SJSA1 (cell line): ENCODE measurements around the gene GAK. TPM values are rescaled to one million over a fixed set of nuclear protein-coding genes. Genes with fewer than 3 reads are reported as not detected.
A peak's percentile ranks its signal among the peaks of the same experiment; 100 is the strongest.
"Not testable (repeated sequence)": the region's sequence is repeated elsewhere in the genome, so short reads cannot be mapped to it uniquely, and the experiment has no call there.

Experiments
- DNase-seq, 2 experiments: peaks; one replicate each; pipeline ENCODE4 v3.0.0-alpha.2; 2015 to 2020; ENCODE audit warnings: low spot score in 2 of 2, low read depth in 1 of 2
- H3K27ac ChIP-seq: fragments of 250-450 bp; sonication (Bioruptor Pico); 2 replicates; pipeline ENCODE4 v1.5.1; 2020; ENCODE audit warnings: mild to moderate bottlenecking, moderate library complexity
- H3K27me3 ChIP-seq: fragments of 250-450 bp; sonication (Bioruptor Pico); replicated peaks from 2 replicates; pipeline ENCODE4 v1.5.1; 2020; ENCODE audit warnings: mild to moderate bottlenecking, moderate library complexity
- H3K36me3 ChIP-seq: fragments of 250-450 bp; sonication (Bioruptor Pico); 2 replicates; pipeline ENCODE4 v1.5.1; 2020; ENCODE audit warnings: mild to moderate bottlenecking
- H3K4me1 ChIP-seq: fragments of 250-450 bp; sonication (Bioruptor Pico); replicated peaks from 2 replicates; pipeline ENCODE4 v1.6.1; 2021; ENCODE audit warnings: mild to moderate bottlenecking
- H3K4me3 ChIP-seq: fragments of 250-450 bp; sonication (Bioruptor Pico); 2 replicates; pipeline ENCODE4 v1.5.1; 2020; ENCODE audit warnings: mild to moderate bottlenecking
- H3K9me3 ChIP-seq: fragments of 250-450 bp; sonication (Bioruptor Pico); replicated peaks from 2 replicates; pipeline ENCODE4 v1.5.1; 2020; ENCODE audit warnings: mild to moderate bottlenecking
- total RNA-seq: library from RNA; depleted of rRNA; stranded (reverse); fragments of >200 nt; shearing (Covaris generic); gene quantifications from 2 replicates; pipeline ENCODE4 v1.2.3, GENCODE V29; 2014; rRNA removed

The GAK gene
- total RNA-seq = 36.9 and 44.4 TPM in 2 replicates

DNA sequence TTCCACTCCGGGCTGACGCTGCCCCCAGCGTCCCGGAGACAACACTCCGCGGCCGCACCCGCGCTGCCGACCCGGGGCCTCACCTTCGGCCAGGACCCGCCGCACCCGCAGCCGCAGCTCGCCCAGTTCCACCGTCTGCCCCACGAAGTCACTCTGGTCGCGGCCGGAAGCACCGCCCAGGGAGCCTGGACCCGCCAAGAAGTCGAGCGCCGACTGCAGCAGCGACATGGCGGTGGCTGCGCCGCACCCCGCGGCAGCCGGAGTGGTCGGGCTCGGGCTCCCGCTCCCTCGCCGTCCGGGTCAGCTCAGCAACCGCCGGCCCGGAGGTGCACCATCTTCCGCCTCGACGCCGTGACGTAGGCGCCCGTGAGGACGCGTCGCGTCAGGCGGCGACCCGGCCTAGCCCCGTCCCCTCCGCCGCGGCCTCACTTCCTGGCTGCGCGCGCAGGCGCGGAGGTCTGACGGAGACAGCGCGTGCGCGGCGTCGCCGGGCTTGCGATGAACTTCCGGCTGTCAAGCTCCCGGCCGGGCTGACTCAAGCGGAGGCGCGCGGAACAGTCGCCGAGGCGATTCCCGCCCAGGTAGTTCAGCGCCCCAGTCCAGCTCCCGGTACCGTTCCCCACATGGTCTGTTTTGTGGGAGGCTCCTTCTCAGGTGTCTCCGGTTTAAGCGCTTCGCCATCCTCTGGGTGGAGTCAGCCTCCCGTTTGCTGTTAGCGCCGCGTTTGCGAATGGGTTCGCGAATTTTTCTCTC, at the start of gene GAK, which contains the start of gene TMEM175:
Gene GAK, minus strand, starts transcription at position 357 of the 753 bp plus-strand sequence. Its CDS starts 129 bp downstream, at position 228.
Gene TMEM175, plus strand, starts transcription at position 501 of the 753 bp plus-strand sequence. CDS start 15,280 bp downstream, outside the sequence.
- H3K27ac ChIP-seq = peak within 1 kb of the TSS; percentile 60
- H3K36me3 ChIP-seq = peaks cover 8% of the 10 kb centered on the region; the same call in 1 of the 2 replicates
- no peaks in the 10 kb centered on the region for H3K9me3 ChIP-seq
- H3K4me1 ChIP-seq = peaks cover 5% of the 10 kb centered on the region; the same call in 1 of the 2 replicates
- H3K27me3 ChIP-seq = no peaks in the 10 kb centered on the region
- peak; percentile 83 to 88 for DNase-seq
- peak within 1 kb of the TSS; percentile 82 for H3K4me3 ChIP-seq

DNA sequence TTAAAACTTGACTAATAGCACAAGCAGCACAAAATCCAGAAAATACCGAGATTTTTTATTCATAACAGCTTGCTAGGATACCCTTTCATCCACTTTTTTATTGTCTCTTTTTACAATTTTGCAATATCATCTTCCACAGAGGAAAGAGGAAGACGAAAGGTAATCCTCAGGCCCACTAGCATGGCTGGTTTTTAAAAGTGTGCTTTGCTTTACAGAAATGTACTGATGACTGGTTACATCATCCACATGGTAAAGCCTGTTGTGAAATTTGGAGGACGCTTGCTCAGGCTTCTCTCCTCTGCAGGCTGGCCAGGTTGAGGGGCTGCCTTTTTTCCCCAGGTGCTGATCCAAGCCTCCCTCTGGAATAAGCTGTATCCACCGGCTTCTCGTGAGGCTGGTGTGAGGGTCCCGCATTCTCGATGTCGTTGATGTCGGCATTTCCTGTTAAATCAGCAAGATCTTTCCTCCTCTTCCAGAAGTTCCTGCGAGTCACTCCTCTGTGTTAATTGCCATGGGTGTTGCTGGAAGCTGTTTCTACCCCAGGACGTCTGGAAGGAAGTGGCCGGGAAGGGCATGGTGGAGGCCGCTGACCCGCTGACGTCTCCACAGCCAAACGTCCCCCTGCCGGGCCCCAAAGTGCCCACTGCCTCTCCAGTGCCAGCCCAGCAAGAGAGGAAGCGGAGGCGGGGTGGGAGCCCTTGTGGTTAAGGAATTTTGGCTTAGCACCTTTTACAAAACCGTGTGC, 47.0 kb upstream of the GAK start:
- Histone ChIP-seq H3K27me3 (no peaks in the 10 kb centered on the region), H3K4me3 (no peak overlapping the region), H3K9me3 (no peaks in the 10 kb centered on the region), H3K36me3 (no peaks in the 10 kb centered on the region), H3K27ac (no peak overlapping the region), H3K4me1 (no peaks in the 10 kb centered on the region)
- no peak for DNase-seq

DNA sequence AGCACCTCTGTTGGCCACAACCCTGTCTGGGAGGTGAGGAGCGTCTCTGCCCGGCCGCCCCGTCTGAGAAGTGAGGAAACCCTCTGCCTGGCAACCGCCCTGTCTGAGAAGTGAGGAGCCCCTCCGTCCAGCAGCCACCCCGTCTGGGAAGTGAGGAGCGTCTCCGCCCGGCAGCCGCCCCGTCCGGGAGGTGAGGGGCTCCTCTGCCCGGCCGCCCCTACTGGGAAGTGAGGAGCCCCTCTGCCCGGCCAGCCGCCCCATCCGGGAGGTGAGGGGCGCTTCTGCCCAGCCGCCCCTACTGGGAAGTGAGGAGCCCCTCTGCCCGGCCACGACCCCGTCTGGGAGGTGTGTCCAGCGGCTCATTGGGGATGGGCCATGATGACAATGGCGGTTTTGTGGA, 43.9 kb upstream of the GAK start:
- H3K36me3 ChIP-seq, H3K9me3 ChIP-seq, H3K27me3 ChIP-seq, H3K27ac ChIP-seq, H3K4me3 ChIP-seq, DNase-seq: not testable (repeated sequence)
- peaks cover 11% of the 10 kb centered on the region for H3K4me1 ChIP-seq

DNA sequence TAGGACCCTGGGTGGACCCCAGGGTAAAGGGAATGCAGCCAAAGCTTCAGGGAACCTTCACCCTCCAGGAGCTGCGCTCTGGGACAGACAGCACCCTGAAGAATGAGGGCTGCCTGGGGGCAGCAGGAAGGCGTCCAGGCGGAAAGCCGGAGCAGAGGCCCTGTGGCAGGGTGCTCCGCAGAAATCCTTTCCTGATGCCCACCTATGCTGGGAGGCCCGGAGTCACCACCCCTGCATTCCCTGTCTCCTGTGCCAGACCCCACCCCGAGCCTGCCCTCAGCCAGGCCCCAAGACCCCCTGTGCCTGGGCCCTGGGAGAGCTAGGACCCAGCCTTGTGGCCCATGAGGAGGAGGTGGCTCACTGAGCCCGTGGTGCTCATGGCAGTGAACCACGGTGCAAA, 42.6 kb upstream of the GAK start:
- H3K27me3 ChIP-seq = no peaks in the 10 kb centered on the region
- no peak overlapping the region for H3K4me3 ChIP-seq
- no peak overlapping the region for H3K27ac ChIP-seq
- no peaks in the 10 kb centered on the region for H3K36me3 ChIP-seq
- no peak for DNase-seq
- peaks cover 11% of the 10 kb centered on the region for H3K4me1 ChIP-seq
- H3K9me3 ChIP-seq = no peaks in the 10 kb centered on the region

DNA sequence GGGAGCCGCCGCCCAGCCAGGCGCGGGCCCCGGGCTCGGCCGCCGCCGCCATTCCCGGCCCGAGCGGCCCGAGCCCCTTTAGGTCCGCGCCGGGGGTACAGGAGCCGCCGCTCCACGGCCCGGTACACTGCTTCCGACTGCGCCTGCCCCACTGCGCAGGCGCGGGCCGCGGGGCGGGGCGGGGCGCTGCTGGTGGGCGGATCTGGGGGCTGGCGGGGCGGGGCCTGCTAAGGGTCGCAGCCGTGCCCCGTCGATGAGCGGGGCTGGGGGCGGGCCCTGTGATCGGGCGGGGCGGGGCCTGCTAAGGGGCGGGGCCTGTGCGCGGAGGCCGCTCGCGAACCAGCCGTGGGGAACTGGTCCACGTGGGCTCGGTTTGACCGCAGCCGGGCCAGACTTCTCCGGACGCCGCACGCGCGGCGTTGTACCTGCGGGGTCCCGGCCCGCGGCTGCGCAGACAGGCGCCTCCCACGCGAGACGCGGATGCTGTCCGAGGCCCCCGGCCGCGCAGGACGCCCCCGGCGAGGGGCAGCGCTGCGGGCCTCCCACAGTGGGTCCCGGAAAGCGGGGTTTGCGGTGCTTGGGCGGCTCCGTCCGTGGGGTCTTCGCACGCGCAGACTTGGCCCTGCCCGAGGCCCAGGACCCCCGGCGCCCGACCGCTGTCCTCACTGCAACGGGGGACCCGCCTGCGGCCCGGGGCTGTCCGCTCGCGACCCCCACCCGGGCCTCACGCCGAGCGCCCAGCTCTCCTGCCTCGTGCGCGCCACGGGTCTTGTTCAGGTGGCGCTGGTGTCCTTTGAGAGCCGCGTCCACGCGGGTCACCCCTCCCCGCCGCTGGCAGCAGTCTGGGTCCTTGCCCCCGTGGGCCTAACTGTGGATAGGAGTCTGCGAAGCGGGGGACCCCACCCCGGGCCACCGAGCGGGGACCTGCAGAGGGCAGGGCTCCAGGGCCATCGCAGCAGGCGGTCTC, 41.6 kb upstream of the GAK start, which contains the start of gene DGKQ:
Gene DGKQ, minus strand, starts transcription at position 139 of the 967 bp plus-strand sequence. Its CDS starts 87 bp downstream, at position 52.
- Histone ChIP-seq H3K4me1 (peaks cover 11% of the 10 kb centered on the region), H3K9me3 (no peaks in the 10 kb centered on the region), H3K27ac (no peak within 1 kb of the TSS), H3K4me3 (peak within 1 kb of the TSS; percentile 60), H3K36me3 (no peaks in the 10 kb centered on the region), H3K27me3 (no peaks in the 10 kb centered on the region)
- peak in 1 of 2 experiments; percentile 65 for DNase-seq

DNA sequence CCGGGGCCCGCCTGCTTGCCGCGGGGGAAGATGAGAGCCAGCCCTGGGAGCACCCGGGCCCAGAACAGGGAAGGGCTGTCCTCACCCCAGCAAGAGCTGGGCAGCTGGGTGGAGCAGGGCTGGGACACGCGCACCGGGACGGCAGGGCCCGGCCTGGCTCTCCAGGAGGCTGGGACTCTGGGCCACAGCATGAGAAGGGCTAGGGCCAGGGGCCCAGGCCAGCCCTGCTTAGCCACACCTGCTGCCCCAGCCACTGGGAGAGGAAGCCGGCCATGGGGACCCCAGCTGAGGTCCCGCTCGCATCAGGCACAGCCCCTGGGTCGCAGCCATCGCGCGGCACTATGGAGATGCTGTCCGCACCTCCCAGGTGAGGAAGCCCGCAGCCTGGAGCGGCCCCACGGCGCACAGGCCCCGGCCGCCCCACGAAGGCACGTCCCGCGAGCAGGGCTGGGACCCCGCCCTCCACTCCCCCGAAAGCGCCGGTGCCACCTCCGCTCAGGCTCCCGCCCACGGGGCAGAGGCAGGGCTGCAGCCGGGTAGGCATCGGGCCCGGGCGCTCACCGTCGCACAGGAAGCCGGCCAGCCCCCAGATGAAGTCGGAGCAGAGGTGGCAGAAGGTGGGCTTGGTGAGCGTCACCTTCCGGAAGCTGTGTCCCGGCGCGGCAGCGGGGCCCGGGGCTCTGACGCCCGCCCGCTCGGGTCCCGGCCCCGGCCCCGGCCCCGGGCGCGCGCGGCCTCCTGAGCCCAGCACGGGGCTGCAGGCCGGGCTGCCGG, 40.7 kb upstream of the GAK start:
- DNase-seq = peak in 1 of 2 experiments; percentile 14
- Histone ChIP-seq H3K9me3 (no peaks in the 10 kb centered on the region), H3K36me3 (no peaks in the 10 kb centered on the region)

DNA sequence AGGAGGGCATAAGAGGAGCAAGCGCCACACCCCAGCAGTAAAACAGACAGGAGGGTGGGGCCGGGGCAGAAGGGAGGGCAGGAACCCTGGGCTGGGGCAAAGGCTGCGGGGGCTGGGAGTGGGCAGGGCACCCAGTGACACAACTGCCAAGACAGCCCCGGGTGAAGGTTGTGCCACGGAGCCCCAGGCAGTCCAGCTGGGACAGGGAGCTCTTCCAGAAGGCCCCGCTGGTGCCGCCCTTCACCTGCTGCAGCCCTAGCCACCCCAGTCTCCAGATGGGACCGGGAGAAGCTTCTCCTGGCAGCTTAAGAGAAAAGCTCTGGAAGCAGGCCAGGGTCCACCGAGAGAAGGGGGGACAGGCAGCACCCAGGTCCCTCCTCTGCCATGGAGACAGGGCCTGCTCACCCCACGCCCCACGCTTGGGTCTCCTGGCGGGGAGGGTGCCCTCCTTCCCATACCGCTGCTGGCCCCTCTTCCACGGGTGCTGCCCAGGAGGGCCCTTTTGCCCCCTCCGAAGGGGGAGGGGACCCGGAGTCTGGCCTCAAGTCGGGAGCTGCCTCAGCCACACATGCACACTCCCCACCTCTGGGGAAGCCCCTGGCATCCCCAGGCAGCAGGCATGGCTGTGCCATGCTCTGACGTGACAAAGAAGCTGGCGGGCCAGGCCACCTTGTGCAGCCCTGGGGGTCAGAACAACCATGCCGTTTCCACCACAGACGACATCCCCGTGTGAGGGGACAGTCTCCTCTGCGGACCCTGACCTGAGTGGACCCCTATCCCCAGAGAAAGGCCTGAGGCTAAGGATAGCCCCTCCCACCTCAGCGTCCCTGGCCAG, 39.8 kb upstream of the GAK start:
- peak overlapping the region; percentile 60; the same call in 1 of the 2 replicates for H3K4me3 ChIP-seq
- no peaks in the 10 kb centered on the region for H3K9me3 ChIP-seq
- H3K4me1 ChIP-seq = peaks cover 11% of the 10 kb centered on the region
- no peaks in the 10 kb centered on the region for H3K27me3 ChIP-seq
- no peak overlapping the region for H3K27ac ChIP-seq
- no peak for DNase-seq
- no peaks in the 10 kb centered on the region for H3K36me3 ChIP-seq

More for the DNA sequence above, 40.7 kb upstream of the GAK start:
- Histone ChIP-seq H3K4me1 (peaks cover 11% of the 10 kb centered on the region), H3K4me3 (peak overlapping the region; percentile 60), H3K27ac (no peak overlapping the region), H3K27me3 (no peaks in the 10 kb centered on the region)

DNA sequence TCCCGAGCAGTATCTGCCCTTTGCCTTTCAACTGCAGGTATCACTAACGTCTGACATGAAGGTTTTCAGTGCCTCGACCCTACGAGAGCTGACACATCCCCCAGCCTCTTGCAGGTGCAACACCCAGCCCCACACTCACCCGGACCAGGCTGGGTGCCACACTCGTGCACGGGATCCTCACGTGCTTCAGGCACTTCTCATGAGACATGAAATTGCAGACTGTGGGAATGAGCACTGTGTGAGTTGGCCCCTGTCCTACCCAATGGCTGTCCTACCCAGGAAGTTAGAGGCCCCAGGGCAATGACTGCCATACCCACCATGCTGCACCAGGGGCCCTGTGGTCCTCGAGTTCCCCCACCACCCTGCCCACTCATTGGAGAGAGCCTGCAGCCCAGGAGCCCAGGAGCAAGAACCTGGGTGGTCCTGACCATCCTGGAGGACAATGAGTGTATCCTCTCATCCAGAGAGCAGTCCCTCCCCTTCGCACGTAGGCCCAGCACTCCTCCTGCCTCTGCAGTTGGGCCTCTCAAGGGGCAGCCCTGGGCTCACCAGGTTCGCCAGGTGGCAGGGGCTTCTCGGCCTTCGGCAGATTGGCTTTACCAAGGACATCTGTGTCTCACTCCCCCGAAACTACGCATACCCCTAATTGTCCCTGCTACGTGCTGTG, 38.9 kb upstream of the GAK start:
- Histone ChIP-seq H3K9me3 (no peaks in the 10 kb centered on the region), H3K27me3 (no peaks in the 10 kb centered on the region), H3K4me3 (no peak overlapping the region), H3K27ac (no peak overlapping the region), H3K36me3 (no peaks in the 10 kb centered on the region), H3K4me1 (peaks cover 11% of the 10 kb centered on the region)
- DNase-seq = no peak

DNA sequence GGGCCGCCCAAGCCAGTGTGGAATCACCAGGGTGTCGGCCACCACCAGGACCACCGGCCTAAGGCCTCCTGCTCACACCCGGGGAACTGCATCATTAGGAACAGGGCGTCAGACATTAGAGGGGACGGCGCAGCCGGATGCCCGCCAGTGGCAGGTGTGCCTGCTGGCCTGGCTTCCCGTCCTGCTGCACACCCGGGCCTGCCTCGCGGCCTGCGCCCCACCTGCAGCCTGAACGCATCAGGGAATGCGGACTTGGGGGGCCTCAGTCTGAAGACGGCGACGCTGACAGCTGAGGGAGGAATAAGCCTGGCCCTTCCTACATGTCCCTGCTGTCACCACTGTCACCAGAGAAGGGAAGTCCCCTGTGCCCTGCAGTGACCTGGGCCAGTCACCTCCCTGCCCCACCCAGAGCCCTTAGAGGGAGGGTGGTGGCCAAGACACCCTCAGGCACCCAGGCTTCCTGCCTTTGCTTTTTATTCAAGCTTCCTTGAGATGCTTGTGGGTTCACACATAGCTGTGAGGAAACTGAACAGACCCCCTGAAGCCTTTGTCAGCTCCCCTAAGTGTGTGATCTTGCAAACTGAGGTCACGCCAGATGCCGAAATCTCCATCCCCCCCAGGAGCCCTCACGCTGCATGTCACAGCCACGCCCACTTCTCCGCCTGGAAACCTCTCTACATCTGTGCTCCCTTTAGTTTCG, 38.1 kb upstream of the GAK start:
- no peak overlapping the region for H3K4me3 ChIP-seq
- peaks cover 11% of the 10 kb centered on the region for H3K4me1 ChIP-seq
- H3K27me3 ChIP-seq = no peaks in the 10 kb centered on the region
- H3K36me3 ChIP-seq = no peaks in the 10 kb centered on the region
- H3K9me3 ChIP-seq = no peaks in the 10 kb centered on the region
- no peak overlapping the region for H3K27ac ChIP-seq
- no peak for DNase-seq

DNA sequence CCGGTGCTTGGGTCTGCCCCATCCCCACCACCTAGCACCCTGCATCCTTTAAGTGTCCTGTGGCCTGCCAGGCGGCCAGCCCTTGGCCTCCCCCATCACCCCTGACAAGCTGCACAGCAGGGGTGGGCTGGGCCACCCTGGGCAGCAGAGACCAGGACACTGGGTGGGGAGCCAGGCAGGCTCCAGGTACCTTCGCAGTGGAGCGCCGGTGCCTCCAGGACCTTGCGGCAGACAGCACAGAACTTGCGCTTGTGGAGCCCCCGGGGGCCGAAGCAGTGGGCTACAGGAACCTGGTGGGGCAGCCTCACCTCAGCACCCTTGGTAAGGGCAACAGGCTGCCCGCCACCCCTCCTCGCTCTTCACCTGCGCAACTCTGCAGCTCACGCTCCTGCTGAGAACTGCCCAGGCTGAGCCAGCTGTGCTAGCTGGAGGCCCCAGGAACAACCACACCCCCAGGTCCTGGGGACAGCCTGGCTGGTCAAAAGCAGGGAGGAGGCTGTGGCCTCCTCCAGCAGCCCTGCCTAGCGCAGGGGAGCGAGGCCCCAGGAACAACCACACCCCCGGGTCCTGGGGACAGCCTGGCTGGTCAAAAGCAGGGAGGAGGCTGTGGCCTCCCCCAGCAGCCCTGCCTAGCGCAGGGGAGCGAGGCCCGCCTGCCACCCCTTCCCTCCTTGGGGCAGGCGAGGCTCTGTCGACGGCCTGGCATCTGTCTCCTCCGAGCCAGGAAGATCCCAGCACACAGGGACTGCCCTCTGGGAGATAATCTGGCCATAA, 36.7 kb upstream of the GAK start:
- no peak for DNase-seq
- Histone ChIP-seq H3K27me3 (no peaks in the 10 kb centered on the region), H3K9me3 (no peaks in the 10 kb centered on the region), H3K27ac (no peak overlapping the region), H3K4me1 (peaks cover 10% of the 10 kb centered on the region), H3K36me3 (no peaks in the 10 kb centered on the region), H3K4me3 (no peak overlapping the region)
